ENCODE data around the gene PUS7. TPM values are rescaled to one million over a fixed set of nuclear protein-coding genes. Genes with fewer than 3 reads are reported as not detected.
"Not testable (repeated sequence)": the region's sequence is repeated elsewhere in the genome, so short reads cannot be mapped to it uniquely, and the experiment has no call there.

Gene PUS7
- total RNA-seq, 4 donors from 2014 or later: 4.2 to 25.6 (median 7.1) TPM

GRCh38 chr7:105457619-105458225 lies 64.3 kb downstream of the PUS7 start:
- H3K27me3 ChIP-seq: no peaks in the 10 kb centered on the region
- peaks cover 0 to 6% (median 0%) of the 10 kb centered on the region in 3 donors for H3K36me3 ChIP-seq
- no peak for DNase-seq
- H3K27ac ChIP-seq: no peak overlapping the region
- no peak overlapping the region for H3K4me3 ChIP-seq
- TF ChIP-seq, protein P1, sequence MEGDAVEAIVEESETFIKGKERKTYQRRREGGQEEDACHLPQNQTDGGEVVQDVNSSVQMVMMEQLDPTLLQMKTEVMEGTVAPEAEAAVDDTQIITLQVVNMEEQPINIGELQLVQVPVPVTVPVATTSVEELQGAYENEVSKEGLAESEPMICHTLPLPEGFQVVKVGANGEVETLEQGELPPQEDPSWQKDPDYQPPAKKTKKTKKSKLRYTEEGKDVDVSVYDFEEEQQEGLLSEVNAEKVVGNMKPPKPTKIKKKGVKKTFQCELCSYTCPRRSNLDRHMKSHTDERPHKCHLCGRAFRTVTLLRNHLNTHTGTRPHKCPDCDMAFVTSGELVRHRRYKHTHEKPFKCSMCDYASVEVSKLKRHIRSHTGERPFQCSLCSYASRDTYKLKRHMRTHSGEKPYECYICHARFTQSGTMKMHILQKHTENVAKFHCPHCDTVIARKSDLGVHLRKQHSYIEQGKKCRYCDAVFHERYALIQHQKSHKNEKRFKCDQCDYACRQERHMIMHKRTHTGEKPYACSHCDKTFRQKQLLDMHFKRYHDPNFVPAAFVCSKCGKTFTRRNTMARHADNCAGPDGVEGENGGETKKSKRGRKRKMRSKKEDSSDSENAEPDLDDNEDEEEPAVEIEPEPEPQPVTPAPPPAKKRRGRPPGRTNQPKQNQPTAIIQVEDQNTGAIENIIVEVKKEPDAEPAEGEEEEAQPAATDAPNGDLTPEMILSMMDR (IDR thresholded peaks at IDR 0.05): no peak
- TF ChIP-seq POLR2A (IDR thresholded peaks at IDR 0.05): no peak
- no peaks in the 10 kb centered on the region for H3K4me1 ChIP-seq
- H3K9me3 ChIP-seq: no peaks in the 10 kb centered on the region

GRCh38 chr7:105454921-105455320 lies 67.2 kb downstream of the PUS7 start:
- H3K9me3 ChIP-seq: no peaks in the 10 kb centered on the region
- H3K27ac ChIP-seq: no peak overlapping the region
- H3K4me1 ChIP-seq: no peaks in the 10 kb centered on the region
- peaks cover 0 to 6% (median 0%) of the 10 kb centered on the region in 3 donors for H3K36me3 ChIP-seq
- no peak for DNase-seq
- no peak overlapping the region for H3K4me3 ChIP-seq
- H3K27me3 ChIP-seq: no peaks in the 10 kb centered on the region
- TF ChIP-seq POLR2A (IDR thresholded peaks at IDR 0.05): no peak
- TF ChIP-seq, protein P1 (IDR thresholded peaks at IDR 0.05): no peak

DNA sequence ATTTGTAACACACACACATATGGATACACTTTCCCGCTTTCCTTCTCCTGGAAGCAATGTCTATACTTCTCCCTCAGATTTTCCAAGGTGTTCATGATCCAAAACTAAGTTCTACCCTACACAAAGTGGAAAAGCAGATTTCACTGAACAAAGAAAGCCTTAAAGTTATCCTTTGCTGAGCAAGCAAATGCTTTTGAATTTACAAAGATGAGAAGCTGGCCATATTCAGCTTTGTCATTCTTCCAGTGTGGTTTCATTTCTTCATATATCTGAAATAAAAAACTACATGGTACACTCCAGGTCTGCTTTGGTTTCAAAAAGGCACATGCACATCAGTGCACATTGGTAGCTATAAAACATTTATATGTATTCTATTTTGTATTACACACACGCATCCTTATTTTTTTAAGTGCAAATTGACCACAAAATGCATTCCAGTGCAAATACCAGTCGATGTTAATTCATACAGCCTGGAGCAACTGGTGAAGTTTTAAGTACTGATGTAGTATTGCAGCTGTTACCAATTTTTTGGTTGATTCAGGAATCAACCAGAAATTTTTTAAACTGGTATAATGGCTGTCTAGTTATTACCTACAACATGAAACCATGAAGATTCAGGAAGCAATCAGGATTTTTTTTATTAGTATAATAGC lies 67.8 kb downstream of the PUS7 start:
- TF ChIP-seq POLR2A (IDR thresholded peaks at IDR 0.05): no peak
- TF ChIP-seq, protein P1 (IDR thresholded peaks at IDR 0.05): no peak
- Histone ChIP-seq H3K27me3 (no peaks in the 10 kb centered on the region), H3K4me3 (no peak overlapping the region), H3K36me3 (peaks cover 0 to 5% (median 0%) of the 10 kb centered on the region in 3 donors), H3K4me1 (no peaks in the 10 kb centered on the region), H3K27ac (no peak overlapping the region), H3K9me3 (no peaks in the 10 kb centered on the region)
- DNase-seq: no peak

DNA sequence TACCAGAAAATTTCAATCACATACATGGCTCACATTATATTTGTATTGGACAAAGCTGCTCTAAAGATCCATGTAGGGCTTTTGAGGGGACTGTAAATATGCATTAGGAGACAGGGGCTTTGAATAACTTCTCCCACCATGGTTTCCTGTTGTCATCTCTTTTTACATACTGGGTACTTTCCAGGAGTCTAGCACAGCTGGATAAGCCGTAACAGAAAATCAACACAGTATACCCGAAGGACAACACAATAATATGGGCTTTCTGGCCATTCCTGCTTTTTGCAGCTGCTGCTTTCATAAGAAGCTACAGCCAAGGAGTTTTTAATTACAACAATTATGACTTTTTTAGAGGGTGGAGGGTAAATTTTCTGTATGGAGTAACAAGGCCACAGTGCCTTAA lies 70.0 kb downstream of the PUS7 start:
- Histone ChIP-seq H3K27me3 (no peaks in the 10 kb centered on the region), H3K9me3 (no peaks in the 10 kb centered on the region), H3K27ac (no peak overlapping the region), H3K4me3 (no peak overlapping the region), H3K36me3 (no peaks in the 10 kb centered on the region), H3K4me1 (peaks cover 0 to 10% (median 2%) of the 10 kb centered on the region in 4 donors)
- DNase-seq: no peak
- TF ChIP-seq, protein P1 (IDR thresholded peaks at IDR 0.05): no peak

DNA sequence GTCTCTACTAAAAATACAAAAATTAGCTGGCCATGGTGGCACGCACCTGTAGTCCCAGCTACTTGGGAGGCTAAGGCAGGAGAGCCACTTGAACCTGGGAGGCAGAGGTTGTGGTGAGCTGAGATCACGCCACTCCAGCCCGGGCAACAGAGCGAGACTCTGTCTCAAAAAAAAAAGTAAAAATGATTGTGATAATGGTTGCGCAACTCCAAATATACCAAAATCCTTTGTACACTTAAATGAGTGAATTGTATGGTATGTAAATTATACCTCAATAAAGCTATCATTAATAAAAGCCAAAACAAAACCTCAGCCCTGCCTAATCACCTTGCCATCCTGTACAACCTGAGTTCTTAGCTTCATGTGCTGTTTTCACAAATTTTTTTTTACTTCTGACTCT lies 71.2 kb downstream of the PUS7 start:
- not testable (repeated sequence) for H3K4me1 ChIP-seq, H3K36me3 ChIP-seq, DNase-seq, H3K27me3 ChIP-seq, H3K27ac ChIP-seq, H3K9me3 ChIP-seq, H3K4me3 ChIP-seq

DNA sequence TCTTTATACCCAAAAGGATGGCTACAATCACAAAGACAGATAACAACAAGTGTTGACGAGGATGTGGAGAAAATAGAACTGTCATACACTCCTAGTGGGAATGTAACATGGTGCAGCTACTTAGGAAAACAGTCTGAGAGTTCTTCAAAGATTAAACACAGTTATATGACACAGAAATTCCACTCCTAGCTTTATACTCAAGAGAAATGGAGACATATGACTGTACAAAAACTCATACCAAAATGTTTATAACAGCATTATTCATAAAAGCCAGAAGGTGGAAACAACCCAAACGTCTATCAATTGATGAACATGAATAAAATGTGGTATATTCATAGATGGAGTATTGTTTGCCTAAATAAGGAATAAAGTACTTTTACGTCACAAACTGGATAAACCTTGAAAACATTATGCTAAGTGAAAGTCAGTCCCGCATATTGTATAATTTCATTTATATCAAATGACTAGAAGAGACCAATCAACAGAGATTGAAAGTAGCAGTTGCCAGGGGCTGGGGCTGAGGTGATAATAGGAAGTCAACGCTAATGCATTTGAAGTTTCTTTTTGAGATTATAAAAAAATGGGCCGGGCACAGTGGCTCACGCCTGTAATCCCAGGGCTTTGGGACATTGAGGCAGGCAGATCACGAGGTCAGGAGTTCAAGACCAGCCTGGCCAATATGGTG lies 71.8 kb downstream of the PUS7 start:
- DNase-seq: no peak
- H3K36me3 ChIP-seq: no peaks in the 10 kb centered on the region
- H3K4me1 ChIP-seq: peaks cover 0 to 10% (median 2%) of the 10 kb centered on the region in 4 donors
- H3K9me3 ChIP-seq: no peaks in the 10 kb centered on the region
- TF ChIP-seq POLR2A (IDR thresholded peaks at IDR 0.05): no peak
- TF ChIP-seq, protein P1 (IDR thresholded peaks at IDR 0.05): no peak
- H3K27me3 ChIP-seq: no peaks in the 10 kb centered on the region
- H3K27ac ChIP-seq: no peak overlapping the region
- H3K4me3 ChIP-seq: no peak overlapping the region

Data from Peyer's patch (tissue), 4 donors.